ENCODE data around the gene PLXDC1. TPM values are rescaled to one million over a fixed set of nuclear protein-coding genes. Genes with fewer than 3 reads are reported as not detected.

Gene PLXDC1
- total RNA-seq, 2 experiments from 2014 or later, result 7.2 to 7.3 TPM

DNA sequence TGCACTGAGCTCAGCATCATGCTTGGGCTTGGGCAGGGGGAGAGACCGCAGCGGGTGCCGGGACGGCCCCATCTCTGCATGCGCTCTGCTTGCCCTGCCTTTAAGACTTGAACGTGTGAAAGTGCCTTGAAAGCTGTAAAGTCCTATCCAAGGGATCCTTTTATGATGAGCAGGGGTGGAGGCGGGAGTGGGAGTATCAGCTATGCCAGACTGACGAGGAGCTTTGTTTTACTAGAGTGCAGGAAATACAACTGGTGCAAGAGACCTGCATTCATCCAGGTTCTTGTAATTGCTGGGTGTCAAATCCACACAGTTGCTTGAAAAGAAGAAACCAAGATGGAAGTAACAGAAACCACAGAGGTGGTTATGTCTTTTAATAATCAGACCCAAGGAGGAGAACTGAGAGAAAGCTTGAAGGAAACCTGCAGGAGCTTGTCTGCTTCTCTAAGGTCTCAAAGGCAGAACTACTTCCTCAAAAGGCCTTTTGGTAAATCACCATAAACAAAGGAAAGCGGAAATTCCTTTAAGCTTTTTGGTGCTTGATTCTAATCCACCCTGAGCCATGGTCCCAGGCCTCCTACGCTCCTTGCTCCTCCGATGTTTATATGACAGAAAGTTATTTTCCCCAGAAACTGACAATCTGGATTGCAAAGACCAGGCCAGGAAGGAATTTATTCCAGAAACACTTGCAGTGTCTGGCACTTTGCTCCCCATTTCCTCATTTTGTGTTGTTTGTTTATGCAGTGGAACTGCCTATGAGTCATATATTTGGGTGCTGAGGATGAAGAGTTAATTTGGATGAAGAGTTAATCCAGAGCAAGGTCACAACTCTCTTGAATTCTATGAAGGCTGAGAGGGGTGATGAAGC, 132.9 kb downstream of the PLXDC1 start:
- DNase-seq, result no peak
- Mint-ChIP-seq H3K4me3 (no peak overlapping the region), H3K27me3 (no peaks in the 10 kb centered on the region), H3K27ac (no peak overlapping the region), H3K4me1 (peaks cover 21% of the 10 kb centered on the region), H3K36me3 (ENCODE audit: low read depth) (no peaks in the 10 kb centered on the region), H3K9me3 (no peaks in the 10 kb centered on the region)
- POLR2A ChIA-PET, result interaction anchor here (0.5 to 1.2 kb wide), 4 partner anchors 10 to 135 kb away, joined by 3 read pairs; no protein-coding TSS in a partner anchor
- CTCF ChIA-PET, result interaction anchor here (0.6 to 1.4 kb wide), 3 partner anchors 12 to 327 kb away, joined by 5 to 9 read pairs (median 5); no protein-coding TSS in a partner anchor

DNA sequence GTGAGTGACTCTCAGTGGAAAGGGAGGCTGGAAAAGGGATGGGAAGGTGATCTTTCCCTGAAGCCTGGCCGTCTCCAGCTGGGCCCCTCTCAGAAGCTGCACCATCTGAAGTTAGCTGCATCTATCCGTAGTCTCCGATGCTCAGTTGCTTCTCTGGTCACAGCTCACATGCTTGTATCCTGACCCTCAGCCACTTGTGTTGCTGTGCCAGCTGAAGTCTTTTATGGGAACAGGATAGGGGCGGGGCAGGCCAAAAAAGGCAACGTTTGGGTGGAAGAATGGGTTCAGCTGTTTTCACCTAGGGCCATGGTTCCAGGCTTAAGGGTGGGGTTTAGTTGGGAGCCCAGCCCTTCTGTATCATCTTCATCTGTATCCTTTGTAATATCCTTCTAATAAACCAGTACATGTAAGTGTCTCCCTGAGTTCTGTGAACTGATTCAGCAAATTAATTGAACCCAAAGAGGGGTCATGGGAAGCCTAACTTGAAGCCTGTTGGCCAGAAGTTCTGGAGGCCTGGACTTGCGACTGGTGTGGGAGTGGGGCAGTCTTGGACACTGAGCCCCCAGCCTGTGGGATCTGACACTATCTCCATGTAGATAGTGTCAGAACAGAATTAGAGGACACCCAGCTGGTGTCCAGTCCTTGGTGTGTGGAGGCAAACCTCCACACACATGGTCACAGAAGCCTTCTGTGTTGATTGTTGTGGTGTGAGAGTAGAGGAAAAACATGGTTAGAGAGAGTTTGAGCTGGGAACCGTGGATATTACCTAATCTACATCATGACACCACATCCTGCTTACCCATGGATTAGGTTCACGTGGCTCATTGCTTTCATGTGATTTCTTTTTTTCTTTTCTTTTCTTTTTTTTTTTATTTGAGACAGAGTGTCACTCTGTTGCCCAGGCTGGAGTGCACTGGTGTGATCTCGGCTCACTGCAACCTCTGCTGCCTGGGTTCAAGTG, 135.0 kb downstream of the PLXDC1 start:
- H3K4me3 Mint-ChIP-seq, result no peak overlapping the region

DNA sequence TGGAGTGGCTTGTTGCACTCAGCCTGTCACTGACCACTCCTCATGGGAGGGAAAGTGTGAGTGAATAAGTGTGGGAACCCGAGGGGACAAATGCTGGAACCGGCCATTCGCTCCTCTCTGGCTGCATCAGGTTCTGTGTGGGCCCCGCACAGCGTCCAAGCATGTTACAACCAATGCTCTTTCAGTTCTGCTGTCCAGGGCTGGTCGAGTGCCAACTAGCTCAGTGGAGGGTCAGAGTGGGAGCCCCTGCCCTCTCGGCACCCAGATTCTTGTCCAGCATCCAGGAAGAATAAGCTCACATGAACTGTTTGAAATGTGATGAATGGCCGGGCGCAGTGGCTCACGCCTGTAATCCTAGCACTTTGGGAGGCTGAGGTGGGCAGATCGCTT, 135.9 kb downstream of the PLXDC1 start:
- Mint-ChIP-seq H3K36me3 (ENCODE audit: low read depth) (no peaks in the 10 kb centered on the region), H3K9me3 (no peaks in the 10 kb centered on the region), H3K4me1 (peaks cover 21% of the 10 kb centered on the region), H3K4me3 (no peak overlapping the region), H3K27me3 (no peaks in the 10 kb centered on the region), H3K27ac (no peak overlapping the region)
- POLR2A ChIA-PET, result interaction anchor here (1.5 kb wide), 1 partner anchor 184 kb away, joined by 4 read pairs; the partner anchor contains the start of gene RPL19
- CTCF ChIA-PET, result no interaction called here
- no peak for DNase-seq

More for the DNA sequence above, 135.0 kb downstream of the PLXDC1 start:
- Mint-ChIP-seq H3K27me3 (no peaks in the 10 kb centered on the region), H3K27ac (no peak overlapping the region), H3K4me1 (peaks cover 21% of the 10 kb centered on the region), H3K36me3 (ENCODE audit: low read depth) (no peaks in the 10 kb centered on the region), H3K9me3 (no peaks in the 10 kb centered on the region)
- no peak for DNase-seq
- ChIA-PET POLR2A (interaction anchor here (1.5 kb wide), 1 partner anchor 184 kb away, joined by 4 read pairs; the partner anchor contains the start of gene RPL19), CTCF (interaction anchor here (1.6 kb wide), 1 partner anchor 137 kb away, joined by 3 read pairs; no protein-coding TSS in a partner anchor)

DNA sequence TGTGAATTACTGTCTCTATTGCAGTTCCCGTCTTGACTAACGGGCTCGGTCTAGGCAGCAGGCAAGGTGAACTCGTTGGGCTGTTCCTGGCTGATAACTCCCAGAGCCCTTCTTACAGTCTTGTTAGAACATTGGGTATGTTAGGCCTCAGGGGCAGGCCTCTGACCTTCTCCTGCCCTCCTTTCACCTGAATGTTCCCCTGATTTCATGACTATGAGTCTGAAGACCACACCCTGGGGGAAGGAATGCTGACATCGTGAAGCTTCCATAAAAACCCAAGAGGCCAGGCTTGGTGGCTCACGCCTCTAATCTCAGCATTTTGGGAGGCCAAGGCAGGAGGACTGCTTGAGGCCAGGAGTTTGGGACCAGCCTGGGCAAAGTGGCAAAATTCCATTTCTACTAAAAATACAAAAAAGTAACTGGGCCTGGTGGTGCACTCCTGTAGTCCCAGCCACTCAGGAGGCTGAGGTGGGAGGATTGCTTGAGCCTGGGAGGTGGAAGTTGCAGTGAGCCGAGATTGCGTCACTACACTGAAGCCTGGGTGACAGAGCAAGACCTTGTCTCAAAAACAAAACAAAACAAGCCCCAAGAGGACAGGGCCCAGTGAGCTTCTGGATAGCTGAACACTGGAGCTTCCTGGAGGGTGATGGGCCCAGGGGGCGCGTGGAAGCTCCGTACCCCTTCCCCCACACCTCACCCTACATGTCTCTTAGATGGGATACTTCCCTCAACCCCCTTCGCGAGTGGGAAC, 136.5 kb downstream of the PLXDC1 start:
- CTCF ChIA-PET, result interaction anchor here (1.4 kb wide), 1 partner anchor 32 kb away, joined by 3 read pairs; no protein-coding TSS in a partner anchor
- peaks cover 21% of the 10 kb centered on the region for H3K4me1 Mint-ChIP-seq
- no peak overlapping the region for H3K4me3 Mint-ChIP-seq
- POLR2A ChIA-PET, result interaction anchor here (1.5 kb wide), 1 partner anchor 185 kb away, joined by 4 read pairs; the partner anchor contains the start of gene RPL19
- no peaks in the 10 kb centered on the region for H3K36me3 Mint-ChIP-seq (ENCODE audit: low read depth)
- DNase-seq, result no peak
- no peaks in the 10 kb centered on the region for H3K27me3 Mint-ChIP-seq
- no peak overlapping the region for H3K27ac Mint-ChIP-seq
- no peaks in the 10 kb centered on the region for H3K9me3 Mint-ChIP-seq

DNA sequence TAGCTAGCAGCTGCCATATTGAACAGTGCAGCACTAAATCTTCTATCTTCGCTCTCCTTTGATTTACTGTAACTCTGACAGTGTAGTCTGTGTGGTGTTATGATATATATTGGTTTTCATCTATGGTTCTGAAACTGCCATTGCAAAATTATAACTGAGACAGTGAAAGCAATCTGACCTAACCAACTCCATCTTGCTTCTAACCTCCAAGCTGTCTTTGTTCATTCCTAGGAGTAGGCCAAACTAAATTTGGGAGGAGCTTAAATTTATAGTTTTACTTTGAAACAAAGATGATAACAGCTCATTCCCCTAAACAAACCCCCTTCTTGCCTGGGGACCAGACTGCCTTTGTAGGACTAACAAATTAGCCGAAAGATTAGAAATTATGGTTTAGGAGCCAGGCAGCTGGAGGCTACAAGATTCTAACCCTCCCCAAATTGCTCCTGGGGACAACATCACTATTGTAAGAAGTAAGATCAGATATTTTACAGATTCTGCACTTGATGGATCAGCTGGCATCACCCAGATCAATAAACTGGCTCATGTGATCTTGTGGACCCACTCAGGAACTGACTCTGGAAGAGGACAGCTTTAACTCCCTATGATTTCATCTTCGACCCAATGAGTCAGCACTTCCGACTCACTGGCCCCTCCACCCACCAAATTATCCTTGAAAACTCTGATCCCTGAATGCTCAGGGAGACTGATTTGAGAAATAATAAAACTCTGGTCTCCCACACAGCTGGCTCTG, 137.2 kb downstream of the PLXDC1 start:
- Mint-ChIP-seq H3K27me3 (peaks cover 1% of the 10 kb centered on the region), H3K36me3 (ENCODE audit: low read depth) (no peaks in the 10 kb centered on the region), H3K4me3 (no peak overlapping the region), H3K4me1 (peaks cover 21% of the 10 kb centered on the region), H3K9me3 (no peaks in the 10 kb centered on the region), H3K27ac (no peak overlapping the region)
- ChIA-PET CTCF (interaction anchor here (1.4 kb wide), 1 partner anchor 31 kb away, joined by 3 read pairs; no protein-coding TSS in a partner anchor), POLR2A (no interaction called here)
- DNase-seq, result no peak

Other genes with a start within 250 kb of the PLXDC1 start
- gene FBXO47, start 184.2 kb downstream of the PLXDC1 start, total RNA-seq, result not detected
- gene ARL5C, start 14.5 kb upstream of the PLXDC1 start, total RNA-seq, result under 1 TPM in 1 of 2 experiments, not detected in 1; 0.15 TPM
- gene CACNB1, start 46.0 kb upstream of the PLXDC1 start, total RNA-seq, result 10 to 100 TPM; 19.5 to 24.0 TPM
- gene RPL19, start 48.6 kb upstream of the PLXDC1 start, total RNA-seq, result 1,000 to 10,000 TPM; 1,724 to 1,761 TPM
- not detected for gene STAC2, start 74.3 kb upstream of the PLXDC1 start, total RNA-seq
- 10 to 100 TPM; 17.5 to 18.4 TPM for gene FBXL20, start 250.0 kb upstream of the PLXDC1 start, total RNA-seq

Measured in activated CD4-positive, alpha-beta memory T cell treated with anti-CD3 and anti-CD28 coated beads, Interleukin-2, amount 10 ng/mL, durations not matched to agents 7 days and 5 days (primary cell).